HEK293 (cell line): ENCODE measurements around the gene SELENOO.

ENCODE experiments used
- CTCF ChIA-PET: fragments of 350-600 bp; formaldehyde crosslinking; extraction: SDS; loops from one replicate; lab custom pipeline; 2021; ENCODE audit warnings: antibody characterized with exemption; lab: Yijun Ruan, JAX
- POLR2A ChIA-PET: fragments of 300-600 bp; formaldehyde crosslinking; extraction: SDS; loops from one replicate; lab custom pipeline; 2020; ENCODE audit warnings: antibody characterized with exemption, inconsistent platforms; lab: Yijun Ruan, JAX
- H3K27ac ChIP-seq: fragments of 200-500 bp; sonication (Bioruptor generic); 2 replicates; pipeline ENCODE4 v1.5.1; 2014; ENCODE audit warnings: low read depth, low read length, control low read depth, inconsistent platforms; ENCODE audit errors: extremely low read depth
- H3K36me3 ChIP-seq, 2 experiments: fragments of 200-500 bp in 1 of 2; sonication (Bioruptor generic) in 1 of 2; 1 replicate in 1 of 2; 2 replicates in 1 of 2; pipeline ENCODE4 v1.5.1; 2014 to 2017; ENCODE audit warnings: inconsistent platforms in 2 of 2, low read length in 2 of 2; ENCODE audit not compliant: control insufficient read depth in 2 of 2, insufficient read depth in 1 of 2
- H3K4me1 ChIP-seq: fragments of 200-500 bp; sonication (Bioruptor generic); 2 replicates; pipeline ENCODE4 v1.5.1; 2014; ENCODE audit warnings: mild to moderate bottlenecking, low read length, inconsistent platforms; ENCODE audit not compliant: control insufficient read depth, insufficient read depth
- H3K4me3 ChIP-seq: 2 replicates; pipeline ENCODE4 v1.5.1; 2011; ENCODE audit warnings: low read depth, mild to moderate bottlenecking, control low read depth, low read length, moderate library complexity
- H3K9me3 ChIP-seq: fragments of 200-500 bp; sonication (Bioruptor generic); 2 replicates; pipeline ENCODE4 v1.5.1; 2014; ENCODE audit warnings: low read depth, low read length, inconsistent platforms; ENCODE audit not compliant: control insufficient read depth, insufficient read depth
- BCL11A ChIP-seq: fragments of 450-650 bp; formaldehyde crosslinking; IDR thresholded peaks from 2 replicates; pipeline ENCODE4 v1.5.1; 2016; ENCODE audit warnings: low read depth, missing biosample characterization, missing genetic modification characterization
- HOXD13 ChIP-seq: sonication (generic); formaldehyde crosslinking; IDR thresholded peaks from 2 replicates; pipeline ENCODE4 v1.8.0; 2022; ENCODE audit warnings: missing genetic modification reagents, borderline replicate concordance
- IKZF3 ChIP-seq: fragments of 450-650 bp; IDR thresholded peaks from 2 replicates; pipeline ENCODE4 v1.5.0; 2018; ENCODE audit warnings: missing biosample characterization, mild to moderate bottlenecking, missing genetic modification characterization, moderate library complexity
- KLF16 ChIP-seq: fragments of 450-650 bp; formaldehyde crosslinking; IDR thresholded peaks from 2 replicates; pipeline ENCODE4 v1.5.1; 2017; ENCODE audit warnings: missing biosample characterization, missing genetic modification characterization
- MYNN ChIP-seq: fragments of 450-650 bp; formaldehyde crosslinking; IDR thresholded peaks from 2 replicates; pipeline ENCODE4 v1.5.1; 2016; ENCODE audit warnings: missing biosample characterization, missing genetic modification characterization, borderline replicate concordance
- PRDM1 ChIP-seq: fragments of 450-650 bp; formaldehyde crosslinking; IDR thresholded peaks from 2 replicates; pipeline ENCODE4; 2016; ENCODE audit warnings: missing biosample characterization, missing genetic modification characterization
- TRIM28 ChIP-seq: IDR thresholded peaks from 2 replicates; pipeline ENCODE4 v1.6.1; 2011; ENCODE audit warnings: low read length, control low read depth, borderline replicate concordance
- ZBTB10 ChIP-seq: fragments of 450-650 bp; formaldehyde crosslinking; IDR thresholded peaks from 2 replicates; pipeline ENCODE4 v1.5.1; 2016; ENCODE audit warnings: missing biosample characterization, missing genetic modification characterization
- ZBTB20 ChIP-seq: fragments of 450-650 bp; formaldehyde crosslinking; IDR thresholded peaks from 2 replicates; pipeline ENCODE4 v1.5.1; 2016; ENCODE audit warnings: missing biosample characterization, missing genetic modification characterization
- ZBTB26 ChIP-seq: fragments of 450-650 bp; formaldehyde crosslinking; optimal IDR thresholded peaks from 2 replicates; pipeline ENCODE3; 2016; ENCODE audit warnings: missing biosample characterization, mild to moderate bottlenecking, missing genetic modification characterization
- ZBTB6 ChIP-seq: fragments of 450-650 bp; formaldehyde crosslinking; IDR thresholded peaks from 2 replicates; pipeline ENCODE4 v1.5.1; 2017; ENCODE audit warnings: missing biosample characterization, missing genetic modification characterization
- ZBTB8A ChIP-seq: fragments of 450-650 bp; formaldehyde crosslinking; IDR thresholded peaks from 2 replicates; pipeline ENCODE4 v1.5.1; 2016; ENCODE audit warnings: missing biosample characterization, missing genetic modification characterization
- ZFHX2 ChIP-seq: fragments of 450-650 bp; formaldehyde crosslinking; conservative IDR thresholded peaks from 2 replicates; pipeline ENCODE4 v1.5.1; 2016; ENCODE audit warnings: missing biosample characterization, missing genetic modification characterization
- ZFP3 ChIP-seq: fragments of 450-650 bp; formaldehyde crosslinking; IDR thresholded peaks from 2 replicates; pipeline ENCODE4 v1.5.1; 2016; ENCODE audit warnings: low read depth, missing biosample characterization, missing genetic modification characterization
- ZFP37 ChIP-seq: fragments of 450-650 bp; formaldehyde crosslinking; IDR thresholded peaks from 2 replicates; pipeline ENCODE4 v1.5.1; 2016; ENCODE audit warnings: missing biosample characterization, missing genetic modification characterization
- ZNF140 ChIP-seq: fragments of 450-650 bp; formaldehyde crosslinking; IDR thresholded peaks from 2 replicates; pipeline ENCODE4 v1.5.1; 2016; ENCODE audit warnings: missing biosample characterization, missing genetic modification characterization
- ZNF146 ChIP-seq: fragments of 450-650 bp; formaldehyde crosslinking; IDR thresholded peaks from 2 replicates; pipeline ENCODE4 v1.5.1; 2016; ENCODE audit warnings: missing biosample characterization, missing genetic modification characterization
- ZNF175 ChIP-seq: fragments of 450-650 bp; formaldehyde crosslinking; IDR thresholded peaks from 2 replicates; pipeline ENCODE4 v1.5.1; 2016; ENCODE audit warnings: missing biosample characterization, missing genetic modification characterization
- ZNF24 ChIP-seq: fragments of 450-650 bp; formaldehyde crosslinking; IDR thresholded peaks from 2 replicates; pipeline ENCODE4 v1.5.1; 2016; ENCODE audit warnings: missing biosample characterization, missing genetic modification characterization
- ZNF248 ChIP-seq: fragments of 450-650 bp; formaldehyde crosslinking; IDR thresholded peaks from 2 replicates; pipeline ENCODE4 v1.5.1; 2017; ENCODE audit warnings: missing biosample characterization, missing genetic modification characterization
- ZNF335 ChIP-seq: fragments of 450-650 bp; formaldehyde crosslinking; conservative IDR thresholded peaks from 2 replicates; pipeline ENCODE4 v1.5.1; 2016; ENCODE audit warnings: missing biosample characterization, missing genetic modification characterization
- ZNF354C ChIP-seq: fragments of 450-650 bp; formaldehyde crosslinking; IDR thresholded peaks from 2 replicates; pipeline ENCODE4 v1.5.1; 2016; ENCODE audit warnings: missing biosample characterization, missing genetic modification characterization, low read depth, borderline replicate concordance
- ZNF366 ChIP-seq: fragments of 450-650 bp; formaldehyde crosslinking; conservative IDR thresholded peaks from 2 replicates; pipeline ENCODE4 v1.5.1; 2016; ENCODE audit warnings: missing biosample characterization, missing genetic modification characterization
- ZNF37A ChIP-seq: fragments of 450-650 bp; IDR thresholded peaks from 2 replicates; pipeline ENCODE4 v1.5.1; 2018; ENCODE audit warnings: missing biosample characterization, missing genetic modification characterization
- ZNF423 ChIP-seq: fragments of 450-650 bp; formaldehyde crosslinking; IDR thresholded peaks from 2 replicates; pipeline ENCODE4 v1.5.1; 2016; ENCODE audit warnings: missing biosample characterization, missing genetic modification characterization
- ZNF426 ChIP-seq: fragments of 450-650 bp; formaldehyde crosslinking; IDR thresholded peaks from 2 replicates; pipeline ENCODE4 v1.5.1; 2017; ENCODE audit warnings: missing biosample characterization, missing genetic modification characterization, mild to moderate bottlenecking, inconsistent platforms, moderate library complexity
- ZNF433 ChIP-seq: fragments of 450-650 bp; formaldehyde crosslinking; IDR thresholded peaks from 2 replicates; pipeline ENCODE4 v1.5.1; 2016; ENCODE audit warnings: missing biosample characterization, missing genetic modification characterization, low read depth
- ZNF501 ChIP-seq: fragments of 450-650 bp; formaldehyde crosslinking; IDR thresholded peaks from 2 replicates; pipeline ENCODE4 v1.5.1; 2016; ENCODE audit warnings: missing biosample characterization, missing genetic modification characterization
- ZNF514 ChIP-seq: fragments of 450-650 bp; formaldehyde crosslinking; IDR thresholded peaks from 2 replicates; pipeline ENCODE4 v1.5.1; 2016; ENCODE audit warnings: missing biosample characterization, missing genetic modification characterization
- ZNF544 ChIP-seq: fragments of 450-650 bp; formaldehyde crosslinking; IDR thresholded peaks from 2 replicates; pipeline ENCODE4 v1.5.0; 2017; ENCODE audit warnings: missing biosample characterization, missing genetic modification characterization
- ZNF621 ChIP-seq: fragments of 450-650 bp; formaldehyde crosslinking; IDR thresholded peaks from 2 replicates; pipeline ENCODE4 v1.5.1; 2017; ENCODE audit warnings: missing biosample characterization, missing genetic modification characterization
- ZNF623 ChIP-seq: fragments of 450-650 bp; formaldehyde crosslinking; IDR thresholded peaks from 2 replicates; pipeline ENCODE4 v1.5.1; 2016; ENCODE audit warnings: missing biosample characterization, missing genetic modification characterization
- ZNF660 ChIP-seq: fragments of 450-650 bp; IDR thresholded peaks from 2 replicates; pipeline ENCODE4 v1.5.1; 2018; ENCODE audit warnings: missing biosample characterization, mild to moderate bottlenecking, missing genetic modification characterization
- ZNF677 ChIP-seq: fragments of 450-650 bp; IDR thresholded peaks from 2 replicates; pipeline ENCODE4 v1.5.0; 2018; ENCODE audit warnings: missing biosample characterization, mild to moderate bottlenecking, missing genetic modification characterization, moderate library complexity
- ZNF701 ChIP-seq: fragments of 450-650 bp; formaldehyde crosslinking; IDR thresholded peaks from 2 replicates; pipeline ENCODE4 v1.5.1; 2016; ENCODE audit warnings: missing biosample characterization, missing genetic modification characterization
- ZNF777 ChIP-seq: fragments of 450-650 bp; formaldehyde crosslinking; IDR thresholded peaks from 2 replicates; pipeline ENCODE4 v1.5.1; 2017; ENCODE audit warnings: missing biosample characterization, missing genetic modification characterization, borderline replicate concordance

SELENOO gene

GRCh38 chr22:50190182-50190940 is 10.4 kb upstream of the SELENOO start:
- H3K36me3 ChIP-seq, result peaks cover 6 to 54% of the 10 kb centered on the region in 2 experiments; a peak in 2 of 3 replicates
- no peaks in the 10 kb centered on the region for H3K9me3 ChIP-seq
- peak overlapping the region; percentile 37 for H3K4me3 ChIP-seq
- H3K27ac ChIP-seq, result peak overlapping the region; percentile 45; the same call in 1 of the 2 replicates
- POLR2A ChIA-PET, result interaction anchor here (0.6 to 1.5 kb wide), 5 partner anchors 10 to 228 kb away, joined by 3 to 8 read pairs (median 4); partner anchors contain the start of gene PANX2
- H3K4me1 ChIP-seq, result peaks cover 30% of the 10 kb centered on the region
- CTCF ChIA-PET, result interaction anchor here (0.5 to 2.5 kb wide), 6 partner anchors 9 to 163 kb away, joined by 3 to 10 read pairs (median 4); no protein-coding TSS in a partner anchor
- no peak for TF ChIP-seq ZNF514
- no peak for TF ChIP-seq ZNF433 (tag by site-specific recombination)
- no peak for TF ChIP-seq TRIM28
- TF ChIP-seq ZNF777, result no peak
- no peak for TF ChIP-seq ZNF37A
- no peak for TF ChIP-seq ZNF175
- TF ChIP-seq ZNF366, result no peak; the same call in 1 of the 2 replicates
- TF ChIP-seq ZNF24 (tag by site-specific recombination), result no peak
- no peak for TF ChIP-seq PRDM1
- TF ChIP-seq ZNF623 (tag by site-specific recombination), result no peak
- TF ChIP-seq ZBTB10 (tag by site-specific recombination), result peak; percentile 53; the same call in 1 of the 2 replicates
- TF ChIP-seq ZNF501 (tag by site-specific recombination), result no peak
- TF ChIP-seq ZNF423 (tag by site-specific recombination), result no peak
- peak; percentile 53; the same call in 1 of the 2 replicates for TF ChIP-seq ZBTB20 (tag by site-specific recombination)
- no peak for TF ChIP-seq ZNF426
- no peak for TF ChIP-seq ZFP3 (tag by site-specific recombination)
- TF ChIP-seq ZBTB26 (tag by site-specific recombination), result peak; percentile 30
- no peak for TF ChIP-seq ZNF621 (tag by site-specific recombination)
- peak; percentile 86 for TF ChIP-seq ZFHX2 (tag by site-specific recombination)
- TF ChIP-seq HOXD13 (CRISPR knock-in tag), result no peak
- no peak for TF ChIP-seq ZNF146 (tag by site-specific recombination)
- TF ChIP-seq KLF16 (tag by site-specific recombination), result no peak
- TF ChIP-seq ZBTB6 (tag by site-specific recombination), result no peak
- no peak for TF ChIP-seq ZNF701 (tag by site-specific recombination)
- TF ChIP-seq ZNF248, result no peak
- peak; percentile 46 for TF ChIP-seq ZNF335
- TF ChIP-seq ZFP37, result no peak
- no peak; the same call in 1 of the 2 replicates for TF ChIP-seq BCL11A (tag by site-specific recombination)
- peak; percentile 50; the same call in 1 of the 2 replicates for TF ChIP-seq ZBTB8A
- TF ChIP-seq ZNF660, result no peak
- no peak for TF ChIP-seq ZNF140 (tag by site-specific recombination)
- TF ChIP-seq MYNN (tag by site-specific recombination), result no peak
- no peak for TF ChIP-seq ZNF677 (tag by site-specific recombination)
- no peak for TF ChIP-seq ZNF544 (tag by site-specific recombination)
- no peak for TF ChIP-seq IKZF3 (tag by site-specific recombination)
- TF ChIP-seq ZNF354C, result no peak
